Endodermal cell (in vitro differentiated cells): ENCODE data around the gene NINJ2. TPM values are rescaled to one million over a fixed set of nuclear protein-coding genes. Genes with fewer than 3 reads are reported as not detected.

Experiments
- DNase-seq: peaks from one replicate; pipeline ENCODE4 v3.0.0-alpha.2; 2017
- H3K27ac ChIP-seq: 2 replicates; pipeline ENCODE4 v1.5.1; 2013; ENCODE audit warnings: mild to moderate bottlenecking, low read depth, low read length, moderate library complexity
- H3K27me3 ChIP-seq: 2 replicates; pipeline ENCODE4 v1.6.1; 2013; ENCODE audit warnings: mild to moderate bottlenecking, low read length, moderate library complexity; ENCODE audit not compliant: insufficient read depth, control insufficient read depth, poor library complexity, severe bottlenecking
- H3K36me3 ChIP-seq: 2 replicates; pipeline ENCODE4 v1.7.0; 2013; ENCODE audit warnings: mild to moderate bottlenecking, low read length, moderate library complexity; ENCODE audit not compliant: control insufficient read depth, insufficient read depth
- H3K4me1 ChIP-seq: one replicate; pipeline ENCODE4 v1.7.0; 2013; ENCODE audit warnings: low read length; ENCODE audit not compliant: control insufficient read depth, insufficient read depth
- H3K4me3 ChIP-seq: 2 replicates; pipeline ENCODE4 v1.5.1; 2013; ENCODE audit warnings: mild to moderate bottlenecking, low read length, moderate library complexity
- H3K9ac ChIP-seq: 2 replicates; pipeline ENCODE4 v1.6.1; 2013; ENCODE audit warnings: mild to moderate bottlenecking, low read length, moderate library complexity; ENCODE audit not compliant: poor library complexity, severe bottlenecking; ENCODE audit errors: extremely low read depth
- H3K9me3 ChIP-seq: 2 replicates; pipeline ENCODE4 v1.6.1; 2013; ENCODE audit warnings: mild to moderate bottlenecking, low read length, moderate library complexity; ENCODE audit not compliant: control insufficient read depth
- H3K27ac Mint-ChIP-seq: 2 replicates; pipeline ENCODE4 v1.8.0; 2020; ENCODE audit warnings: mixed read lengths
- H3K27me3 Mint-ChIP-seq: 2 replicates; pipeline ENCODE4 v1.8.0; 2021; ENCODE audit warnings: mild to moderate bottlenecking, mixed read lengths; ENCODE audit not compliant: insufficient read depth
- H3K36me3 Mint-ChIP-seq: 2 replicates; pipeline ENCODE4 v1.8.0; 2020; ENCODE audit warnings: low read depth, mixed read lengths
- H3K4me1 Mint-ChIP-seq: 2 replicates; pipeline ENCODE4 v1.8.0; 2020; ENCODE audit warnings: mixed read lengths
- H3K4me3 Mint-ChIP-seq: 2 replicates; pipeline ENCODE4 v1.8.0; 2020; ENCODE audit warnings: mild to moderate bottlenecking, moderate library complexity, mixed read lengths
- H3K9me3 Mint-ChIP-seq: 2 replicates; pipeline ENCODE4 v1.8.0; 2020; ENCODE audit warnings: mild to moderate bottlenecking, mixed read lengths
- CTCF ChIP-seq: fragments of 200-600 bp; sonication (generic); conservative IDR thresholded peaks from 2 replicates; pipeline ENCODE4 v1.5.0; 2021; ENCODE audit warnings: antibody characterized with exemption, mild to moderate bottlenecking
- WGBS, 2 experiments: methylation state at CpG; one replicate each; pipeline versions ENCODE4 v1.1.5 to v1.1.7; 2013; ENCODE audit warnings: missing lambda C conversion rate in 2 of 2, mixed read lengths in 1 of 2; ENCODE audit not compliant: insufficient coverage in 1 of 2, insufficient read length in 1 of 2; 5-methylcytosine and 5-hydroxymethylcytosine counted together
- total RNA-seq, 2 donors: library from RNA; stranded (reverse); fragmentation: NEBNext Ultra II Directional in 1 of 2; extraction: Animal tissue kit (Norgen Biotek cat#: 25700) in 1 of 2; gene quantifications; 2 replicates in 1 of 2; 3 replicates in 1 of 2; pipeline ENCODE4 v1.2.1, GENCODE V29; 2021

Gene NINJ2
- total RNA-seq, 2 donors from 2014 or later: 0.73 to 5.1 TPM

GRCh38 chr12:571795-572531, 91.3 kb downstream of the NINJ2 start:
- Mint-ChIP-seq H3K4me1 (peaks cover 30% of the 10 kb centered on the region), H3K9me3 (peaks cover 10% of the 10 kb centered on the region), H3K4me3 (peak overlapping the region; percentile 65), H3K27me3 (peaks cover 15% of the 10 kb centered on the region), H3K27ac (peak overlapping the region; percentile 93), H3K36me3 (peaks cover 3% of the 10 kb centered on the region)
- WGBS, 2 experiments: 83 to 88% methylated on average over 17 to 19 of the region's 19 CpGs
- peaks cover 7% of the 10 kb centered on the region for H3K4me1 ChIP-seq
- H3K9ac ChIP-seq: no peak overlapping the region
- no peaks in the 10 kb centered on the region for H3K27me3 ChIP-seq
- peak; percentile 66 for DNase-seq
- H3K9me3 ChIP-seq: peaks cover 4% of the 10 kb centered on the region
- no peak overlapping the region for H3K4me3 ChIP-seq
- H3K36me3 ChIP-seq: no peaks in the 10 kb centered on the region
- no peak overlapping the region for H3K27ac ChIP-seq
- no peak for TF ChIP-seq CTCF

GRCh38 chr12:570921-571794, 92.1 kb downstream of the NINJ2 start:
- Histone ChIP-seq H3K36me3 (no peaks in the 10 kb centered on the region), H3K27ac (no peak overlapping the region), H3K4me3 (peak overlapping the region; percentile 82), H3K9me3 (peaks cover 4% of the 10 kb centered on the region), H3K9ac (peak overlapping the region; percentile 42), H3K4me1 (peaks cover 7% of the 10 kb centered on the region), H3K27me3 (no peaks in the 10 kb centered on the region)
- Mint-ChIP-seq H3K36me3 (peaks cover 3% of the 10 kb centered on the region), H3K4me1 (peaks cover 30% of the 10 kb centered on the region), H3K9me3 (peaks cover 10% of the 10 kb centered on the region), H3K4me3 (peak overlapping the region; percentile 65), H3K27me3 (peaks cover 10% of the 10 kb centered on the region), H3K27ac (peak overlapping the region; percentile 93)
- no peak for TF ChIP-seq CTCF
- peak; percentile 92 for DNase-seq
- 57 to 69% methylated on average over 14 to 22 of the region's 22 CpGs for WGBS, 2 experiments

GRCh38 chr12:570435-570920, 92.8 kb downstream of the NINJ2 start:
- Histone ChIP-seq H3K9ac (peak overlapping the region; percentile 42), H3K9me3 (peaks cover 4% of the 10 kb centered on the region), H3K27me3 (no peaks in the 10 kb centered on the region), H3K36me3 (no peaks in the 10 kb centered on the region), H3K27ac (no peak overlapping the region), H3K4me3 (peak overlapping the region; percentile 82), H3K4me1 (peaks cover 7% of the 10 kb centered on the region)
- H3K4me1 Mint-ChIP-seq: peaks cover 29% of the 10 kb centered on the region
- no peak for TF ChIP-seq CTCF
- H3K4me3 Mint-ChIP-seq: peak overlapping the region; percentile 65
- 2 to 13% methylated on average over 12 to 22 of the region's 22 CpGs for WGBS, 2 experiments
- H3K27ac Mint-ChIP-seq: peak overlapping the region; percentile 93
- peaks cover 9% of the 10 kb centered on the region for H3K27me3 Mint-ChIP-seq
- DNase-seq: peak; percentile 95
- H3K9me3 Mint-ChIP-seq: peaks cover 10% of the 10 kb centered on the region
- peaks cover 4% of the 10 kb centered on the region for H3K36me3 Mint-ChIP-seq
